AG04450 (cell line): ENCODE data around the gene C10orf105. TPM values are rescaled to one million over a fixed set of nuclear protein-coding genes. Genes with fewer than 3 reads are reported as not detected.

ENCODE experiments used
- CTCF ChIA-PET: fragments of 300-600, 350-600 bp; formaldehyde crosslinking; extraction: SDS; loops from one replicate; lab custom pipeline; 2022; ENCODE audit warnings: antibody characterized with exemption, inconsistent platforms; lab: Charles Lee
- POLR2A ChIA-PET: fragments of 350-600 bp; formaldehyde crosslinking; extraction: SDS; loops from one replicate; lab custom pipeline; 2021; ENCODE audit warnings: antibody characterized with exemption, inconsistent platforms; lab: Yijun Ruan, JAX
- DNase-seq: peaks from one replicate; pipeline ENCODE4 v3.0.0-alpha.2; 2011; ENCODE audit warnings: low read depth, low spot score
- H3K27ac ChIP-seq: one replicate; pipeline ENCODE4 v1.5.1; 2012; ENCODE audit warnings: low read depth, low read length, control low read depth
- H3K27me3 ChIP-seq: one replicate; pipeline ENCODE4 v1.6.0; 2012; ENCODE audit warnings: low read length; ENCODE audit not compliant: control insufficient read depth, insufficient read depth
- H3K4me3 ChIP-seq: 2 replicates; pipeline ENCODE4 v1.5.1; 2011; ENCODE audit warnings: mild to moderate bottlenecking, low read depth, low read length, control low read depth
- H3K9me3 ChIP-seq: 2 replicates; pipeline ENCODE4 v1.5.1; 2012; ENCODE audit warnings: low read length; ENCODE audit not compliant: control insufficient read depth, insufficient read depth
- polyA plus RNA-seq: library from polyadenylated mRNA; depleted of rRNA; stranded (reverse); fragments of >200 nt; gene quantifications from 2 replicates; pipeline ENCODE4 v1.2.3, GENCODE V29; 2011
- TF ChIP-seq, protein P1 (sequence below): IDR thresholded peaks from 2 replicates; pipeline ENCODE4 v1.5.1; 2011; ENCODE audit warnings: low read depth, low read length, control low read depth, inconsistent platforms

C10orf105 gene
- polyA plus RNA-seq, 1 experiment = not detected

DNA sequence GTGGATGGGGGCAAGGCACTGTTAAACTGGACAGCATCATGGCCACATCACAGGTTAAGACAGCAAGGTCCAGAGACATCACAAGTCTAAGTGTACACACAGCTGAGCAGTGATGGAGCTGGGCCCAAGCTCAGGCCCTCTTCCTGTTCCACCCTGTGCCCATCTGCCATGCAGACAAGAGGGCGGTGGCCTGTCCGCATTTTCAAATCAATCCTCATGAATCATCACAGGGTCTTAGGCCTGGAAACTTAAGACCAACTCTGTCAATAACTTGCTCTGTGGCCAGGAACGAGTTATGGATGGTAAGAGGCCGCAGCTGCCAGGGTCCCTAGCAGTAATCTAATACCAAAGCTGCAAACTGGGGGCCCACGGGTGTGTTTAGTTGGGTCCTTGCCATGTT, 3.2 kb downstream of the C10orf105 start:
- Histone ChIP-seq H3K9me3 (no peaks in the 10 kb centered on the region; the same call in 1 of the 2 replicates), H3K27ac (no peak overlapping the region), H3K27me3 (peaks cover 14% of the 10 kb centered on the region), H3K4me3 (no peak overlapping the region)
- DNase-seq = no peak
- POLR2A ChIA-PET = interaction anchor here (1.4 kb wide), 1 partner anchor 50 kb away, joined by 6 read pairs; no protein-coding TSS in a partner anchor
- TF ChIP-seq, protein P1, sequence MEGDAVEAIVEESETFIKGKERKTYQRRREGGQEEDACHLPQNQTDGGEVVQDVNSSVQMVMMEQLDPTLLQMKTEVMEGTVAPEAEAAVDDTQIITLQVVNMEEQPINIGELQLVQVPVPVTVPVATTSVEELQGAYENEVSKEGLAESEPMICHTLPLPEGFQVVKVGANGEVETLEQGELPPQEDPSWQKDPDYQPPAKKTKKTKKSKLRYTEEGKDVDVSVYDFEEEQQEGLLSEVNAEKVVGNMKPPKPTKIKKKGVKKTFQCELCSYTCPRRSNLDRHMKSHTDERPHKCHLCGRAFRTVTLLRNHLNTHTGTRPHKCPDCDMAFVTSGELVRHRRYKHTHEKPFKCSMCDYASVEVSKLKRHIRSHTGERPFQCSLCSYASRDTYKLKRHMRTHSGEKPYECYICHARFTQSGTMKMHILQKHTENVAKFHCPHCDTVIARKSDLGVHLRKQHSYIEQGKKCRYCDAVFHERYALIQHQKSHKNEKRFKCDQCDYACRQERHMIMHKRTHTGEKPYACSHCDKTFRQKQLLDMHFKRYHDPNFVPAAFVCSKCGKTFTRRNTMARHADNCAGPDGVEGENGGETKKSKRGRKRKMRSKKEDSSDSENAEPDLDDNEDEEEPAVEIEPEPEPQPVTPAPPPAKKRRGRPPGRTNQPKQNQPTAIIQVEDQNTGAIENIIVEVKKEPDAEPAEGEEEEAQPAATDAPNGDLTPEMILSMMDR = no peak
- CTCF ChIA-PET = no interaction called here

DNA sequence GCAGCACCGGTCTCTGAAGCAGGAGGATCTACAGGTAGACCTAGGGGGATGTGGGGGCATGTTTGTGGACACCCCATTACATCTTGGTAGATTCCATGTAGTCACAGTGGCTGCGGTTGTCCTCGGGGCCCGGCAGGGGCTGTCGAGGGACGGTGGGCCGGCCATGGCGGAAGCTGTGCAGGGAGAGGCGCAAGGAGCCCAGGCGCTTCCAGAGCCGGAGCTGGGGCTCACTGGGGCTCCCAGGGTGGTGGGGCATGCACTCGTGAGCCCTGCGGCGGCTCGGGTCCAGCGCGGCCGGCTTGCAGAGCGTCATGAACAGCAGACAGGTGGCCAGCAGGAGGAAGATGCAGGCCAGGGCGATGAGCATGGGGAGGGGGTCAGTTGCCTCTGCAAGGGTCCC, 3.7 kb downstream of the C10orf105 start:
- H3K27ac ChIP-seq = no peak overlapping the region
- peaks cover 8% of the 10 kb centered on the region for H3K27me3 ChIP-seq
- POLR2A ChIA-PET = no interaction called here
- DNase-seq = no peak
- TF ChIP-seq, protein P1 = no peak
- H3K4me3 ChIP-seq = no peak overlapping the region
- H3K9me3 ChIP-seq = no peaks in the 10 kb centered on the region; the same call in 1 of the 2 replicates
- CTCF ChIA-PET = no interaction called here

DNA sequence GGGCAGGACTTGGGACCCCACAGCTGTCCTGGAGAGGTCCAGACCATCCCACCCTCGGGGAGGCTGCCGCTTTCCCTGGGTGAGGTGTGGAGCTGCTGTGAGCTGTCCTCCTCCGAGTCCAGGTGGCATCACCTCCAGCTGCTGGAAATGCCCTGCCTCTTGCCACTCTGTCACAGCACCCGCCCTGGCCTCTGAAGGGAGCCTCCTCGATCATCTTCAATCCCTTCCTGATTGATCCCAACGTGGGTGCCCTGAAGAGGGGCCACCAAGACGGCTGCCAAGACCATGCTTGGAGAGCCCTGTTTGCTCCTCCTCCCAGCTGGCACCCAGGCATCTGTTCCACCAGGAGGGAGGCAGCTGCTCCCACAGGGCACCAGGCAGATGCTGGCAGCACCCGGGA, 4.6 kb downstream of the C10orf105 start:
- ChIA-PET CTCF (interaction anchor here (1.4 kb wide), 1 partner anchor 106 kb away, joined by 3 read pairs; no protein-coding TSS in a partner anchor), POLR2A (no interaction called here)
- H3K4me3 ChIP-seq = no peak overlapping the region
- no peak overlapping the region for H3K27ac ChIP-seq
- no peak for DNase-seq
- TF ChIP-seq, protein P1 = no peak
- H3K9me3 ChIP-seq = no peaks in the 10 kb centered on the region; the same call in 1 of the 2 replicates
- peaks cover 3% of the 10 kb centered on the region for H3K27me3 ChIP-seq

DNA sequence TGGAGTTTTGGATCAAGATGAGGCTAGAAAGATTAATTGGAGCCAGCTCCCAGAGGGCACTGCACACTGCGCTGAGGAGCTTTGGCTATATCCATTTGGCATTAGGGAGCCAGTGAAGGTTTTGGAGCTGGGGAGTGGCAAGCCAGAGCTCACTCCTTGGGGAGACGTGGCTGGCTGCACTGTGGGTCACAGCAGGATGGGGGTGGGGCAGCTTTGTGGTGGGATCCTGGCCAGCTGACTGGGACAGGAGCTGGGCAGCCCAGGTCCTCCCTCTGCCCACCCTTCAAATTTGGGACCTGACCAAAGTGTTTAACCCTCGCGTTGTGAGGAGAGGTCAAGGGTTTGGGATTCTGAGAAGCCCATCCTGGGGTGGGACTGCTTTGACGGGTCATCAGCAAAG, 5.0 kb downstream of the C10orf105 start:
- no peak for DNase-seq
- TF ChIP-seq, protein P1 = no peak
- H3K9me3 ChIP-seq = no peaks in the 10 kb centered on the region
- H3K27ac ChIP-seq = peak overlapping the region; percentile 86
- POLR2A ChIA-PET = no interaction called here
- CTCF ChIA-PET = interaction anchor here (1.2 to 1.4 kb wide), 2 partner anchors 18 to 106 kb away, joined by 3 to 6 read pairs; no protein-coding TSS in a partner anchor
- H3K4me3 ChIP-seq = no peak overlapping the region
- H3K27me3 ChIP-seq = no peaks in the 10 kb centered on the region

DNA sequence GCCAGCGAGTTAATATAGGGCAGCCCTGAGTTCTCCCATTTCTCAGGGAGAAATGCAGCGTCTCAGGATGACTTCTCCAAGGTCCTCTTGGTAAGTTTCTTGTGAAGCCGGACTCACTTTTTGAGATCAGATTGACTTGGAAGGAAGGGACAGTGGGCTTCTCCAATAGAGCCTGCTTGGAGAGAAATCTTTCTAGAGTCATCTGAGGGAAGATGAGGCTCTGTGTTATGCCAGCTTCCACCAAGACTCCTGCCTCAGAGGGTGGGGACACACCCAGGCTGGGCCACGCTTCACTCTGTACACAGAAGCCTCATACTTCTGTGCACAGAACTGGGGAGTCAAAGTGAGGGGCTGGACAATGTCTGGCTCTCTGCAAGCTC, 5.6 kb downstream of the C10orf105 start:
- Histone ChIP-seq H3K27me3 (no peaks in the 10 kb centered on the region), H3K4me3 (no peak overlapping the region), H3K27ac (peak overlapping the region; percentile 86), H3K9me3 (no peaks in the 10 kb centered on the region)
- ChIA-PET CTCF (interaction anchor here (1.2 to 1.4 kb wide), 2 partner anchors 17 to 105 kb away, joined by 3 to 6 read pairs; no protein-coding TSS in a partner anchor), POLR2A (interaction anchor here (1.3 to 1.9 kb wide), 3 partner anchors 45 to 58 kb away, joined by 3 to 7 read pairs (median 5); no protein-coding TSS in a partner anchor)
- no peak for DNase-seq
- TF ChIP-seq, protein P1 = no peak
